Ishikawa (cell line): ENCODE measurements around the gene ACP7.

Source experiments
- CEBPB ChIP-seq: IDR thresholded peaks from 2 replicates; pipeline ENCODE4 v1.6.1; 2012
- CREB1 ChIP-seq: IDR thresholded peaks from 2 replicates; pipeline ENCODE4 v1.6.1; 2012; ENCODE audit warnings: low read depth
- EP300 ChIP-seq: IDR thresholded peaks from 2 replicates; pipeline ENCODE4 v1.6.1; 2012; ENCODE audit warnings: borderline replicate concordance
- FOXM1 ChIP-seq: IDR thresholded peaks from 2 replicates; pipeline ENCODE4 v1.6.1; 2012; ENCODE audit warnings: low read depth, borderline replicate concordance
- MAX ChIP-seq: IDR thresholded peaks from 2 replicates; pipeline ENCODE4 v1.6.1; 2012
- REST ChIP-seq: IDR thresholded peaks from 2 replicates; pipeline ENCODE4 v1.6.1; 2012; ENCODE audit warnings: low read depth, mild to moderate bottlenecking
- TAF1 ChIP-seq: IDR thresholded peaks from 2 replicates; pipeline ENCODE4 v1.6.1; 2012; ENCODE audit warnings: low read depth, mild to moderate bottlenecking
- TEAD4 ChIP-seq: IDR thresholded peaks from 2 replicates; pipeline ENCODE4 v1.6.1; 2012
- YY1 ChIP-seq: IDR thresholded peaks from 2 replicates; pipeline ENCODE4 v1.6.1; 2012; ENCODE audit warnings: low read depth
- ZBTB7A ChIP-seq: IDR thresholded peaks from 2 replicates; pipeline ENCODE4 v1.6.1; 2012; ENCODE audit warnings: low read depth

GRCh38 chr19:39146091-39146490 lies 61.9 kb downstream of the ACP7 start:
- TF ChIP-seq MAX, result no peak
- no peak for TF ChIP-seq YY1
- TF ChIP-seq REST, result no peak
- TF ChIP-seq EP300, result no peak
- no peak for TF ChIP-seq CEBPB
- no peak for TF ChIP-seq TAF1
- no peak for TF ChIP-seq CREB1
- TF ChIP-seq FOXM1, result no peak
- TF ChIP-seq ZBTB7A, result no peak
- TF ChIP-seq TEAD4, result no peak
